NB4 (cell line): ENCODE measurements around the gene FOLR2.

ENCODE experiments used
- MYC ChIP-seq: IDR thresholded peaks from 2 replicates; pipeline ENCODE4 v1.6.1; 2011; ENCODE audit warnings: low read depth, low read length
- POLR2A ChIP-seq: IDR thresholded peaks from 2 replicates; pipeline ENCODE4 v1.6.1; 2011; ENCODE audit warnings: mild to moderate bottlenecking; ENCODE audit not compliant: insufficient read length; ENCODE audit errors: extremely low read depth
- TF ChIP-seq, protein P1 (sequence below): IDR thresholded peaks from one replicate; pipeline ENCODE4 v1.5.1; 2012; ENCODE audit warnings: low read depth, low read length
- TF ChIP-seq, protein P2 (sequence below): IDR thresholded peaks from 2 replicates; pipeline ENCODE4 v1.6.1; 2011; ENCODE audit warnings: low read depth, low read length

DNA sequence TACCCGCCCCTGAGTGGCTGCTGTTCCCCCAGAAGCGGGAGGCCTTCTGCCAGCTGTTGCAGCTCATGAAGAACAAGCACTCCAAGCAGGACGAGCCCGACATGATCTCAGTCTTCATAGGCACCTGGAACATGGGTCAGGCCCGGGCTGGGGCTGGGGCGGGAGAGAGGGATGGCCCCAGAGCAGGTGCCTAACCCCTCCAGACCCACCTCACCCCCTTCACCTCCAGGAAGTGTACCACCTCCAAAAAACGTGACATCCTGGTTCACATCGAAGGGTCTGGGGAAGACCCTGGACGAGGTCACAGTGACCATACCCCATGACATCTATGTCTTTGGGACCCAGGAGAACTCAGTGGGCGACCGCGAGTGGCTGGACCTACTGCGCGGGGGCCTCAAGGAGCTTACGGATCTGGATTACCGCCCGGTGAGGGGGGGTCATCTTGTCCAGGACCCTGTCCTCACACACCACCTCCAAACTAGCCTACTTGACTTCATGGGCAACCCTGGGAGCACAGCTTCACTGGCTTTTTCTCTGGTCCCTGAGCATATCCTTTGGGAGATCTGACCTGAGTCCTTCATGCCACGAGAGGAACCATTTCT lies 14.3 kb downstream of the FOLR2 start:
- TF ChIP-seq, protein P1, sequence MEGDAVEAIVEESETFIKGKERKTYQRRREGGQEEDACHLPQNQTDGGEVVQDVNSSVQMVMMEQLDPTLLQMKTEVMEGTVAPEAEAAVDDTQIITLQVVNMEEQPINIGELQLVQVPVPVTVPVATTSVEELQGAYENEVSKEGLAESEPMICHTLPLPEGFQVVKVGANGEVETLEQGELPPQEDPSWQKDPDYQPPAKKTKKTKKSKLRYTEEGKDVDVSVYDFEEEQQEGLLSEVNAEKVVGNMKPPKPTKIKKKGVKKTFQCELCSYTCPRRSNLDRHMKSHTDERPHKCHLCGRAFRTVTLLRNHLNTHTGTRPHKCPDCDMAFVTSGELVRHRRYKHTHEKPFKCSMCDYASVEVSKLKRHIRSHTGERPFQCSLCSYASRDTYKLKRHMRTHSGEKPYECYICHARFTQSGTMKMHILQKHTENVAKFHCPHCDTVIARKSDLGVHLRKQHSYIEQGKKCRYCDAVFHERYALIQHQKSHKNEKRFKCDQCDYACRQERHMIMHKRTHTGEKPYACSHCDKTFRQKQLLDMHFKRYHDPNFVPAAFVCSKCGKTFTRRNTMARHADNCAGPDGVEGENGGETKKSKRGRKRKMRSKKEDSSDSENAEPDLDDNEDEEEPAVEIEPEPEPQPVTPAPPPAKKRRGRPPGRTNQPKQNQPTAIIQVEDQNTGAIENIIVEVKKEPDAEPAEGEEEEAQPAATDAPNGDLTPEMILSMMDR: no peak
- TF ChIP-seq, protein P2, sequence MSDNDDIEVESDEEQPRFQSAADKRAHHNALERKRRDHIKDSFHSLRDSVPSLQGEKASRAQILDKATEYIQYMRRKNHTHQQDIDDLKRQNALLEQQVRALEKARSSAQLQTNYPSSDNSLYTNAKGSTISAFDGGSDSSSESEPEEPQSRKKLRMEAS: no peak
- no peak for TF ChIP-seq POLR2A
- no peak for TF ChIP-seq MYC
